ENCODE data around the gene GLIS2.

Gene GLIS2

DNA sequence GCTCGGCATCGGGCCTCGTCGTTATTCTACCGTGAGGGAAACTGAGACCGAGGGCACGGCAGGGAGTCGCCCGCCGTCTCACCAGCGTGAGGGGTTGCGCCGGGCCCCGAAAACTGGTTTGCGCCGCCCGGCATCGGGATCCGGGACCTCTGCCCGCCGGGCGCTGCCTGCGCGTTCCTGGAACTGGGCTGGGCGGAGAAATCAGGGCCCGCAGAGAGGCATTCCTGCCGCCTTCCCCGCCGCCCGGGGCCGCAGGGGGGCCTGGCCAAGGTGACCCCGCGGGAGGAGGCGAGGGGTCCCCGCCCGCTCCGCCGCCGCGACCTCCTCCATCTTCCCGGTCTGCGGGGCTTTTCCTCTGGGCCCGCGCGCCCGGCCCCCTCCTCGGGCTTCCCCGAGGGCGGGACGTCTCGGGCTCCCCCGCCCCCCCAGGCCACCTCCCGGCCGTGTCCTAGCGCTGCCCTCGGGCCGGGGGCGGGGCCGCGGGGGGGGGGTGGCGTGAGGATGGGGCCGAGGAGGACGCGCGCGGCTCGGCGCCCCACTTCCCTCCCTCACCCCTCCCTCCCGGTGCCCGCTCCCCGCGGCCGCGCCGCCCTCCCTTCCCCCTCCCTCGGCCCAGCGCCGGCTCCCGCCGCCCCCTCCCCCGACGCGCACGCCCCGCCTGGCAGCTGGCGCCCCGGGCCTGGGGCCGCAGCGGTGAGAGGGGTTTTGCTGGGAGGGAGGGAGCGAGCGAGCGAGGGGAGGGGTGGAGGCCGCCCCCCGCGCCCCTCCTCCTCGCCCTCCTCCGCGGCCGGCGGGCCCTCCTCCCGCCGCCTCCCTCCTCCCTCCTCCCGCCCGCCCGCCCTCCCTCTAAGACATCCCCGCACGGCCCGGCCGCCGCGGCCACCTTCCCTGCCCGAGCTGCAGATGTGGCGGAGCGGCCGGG lies at the start of gene GLIS2:
GLIS2 (plus strand) TSS at position 882 of the 922 bp plus-strand sequence. CDS start 16,214 bp downstream, outside the sequence.
- peak; percentile 85 for DNase-seq (ENCODE audit: low read depth)

DNA sequence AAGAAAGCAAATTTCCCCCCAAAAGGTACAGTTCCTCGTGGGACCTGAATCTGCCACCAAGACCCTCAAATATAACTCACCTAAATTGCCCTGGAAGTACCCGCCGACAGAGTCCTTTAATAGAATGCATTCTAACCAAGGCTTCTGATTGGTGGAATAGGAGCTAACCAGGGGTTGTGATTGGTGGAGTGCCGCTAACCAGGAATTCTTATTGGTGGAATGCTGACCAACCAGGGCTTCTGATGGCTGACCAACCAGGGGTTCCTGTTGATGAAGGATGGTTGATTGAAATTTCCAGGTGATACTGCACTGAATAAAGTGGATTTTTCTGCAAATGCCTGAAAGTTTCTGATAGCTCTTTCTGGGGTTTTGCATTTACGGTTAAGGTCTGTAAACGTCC lies 49.5 kb upstream of the GLIS2 start:
- DNase-seq (ENCODE audit: low read depth) = peak; percentile 23

GRCh38 chr16:4270091-4270490 lies 45.8 kb upstream of the GLIS2 start:
- no peak for DNase-seq (ENCODE audit: low read depth)

- DNase-seq (ENCODE audit: low read depth) = no peak
Observed at GRCh38 chr16:4270595-4270994, 45.3 kb upstream of the GLIS2 start.

- peak; percentile 92 for DNase-seq (ENCODE audit: low read depth)
Observed at GRCh38 chr16:4271176-4272113, 44.4 kb upstream of the GLIS2 start.

GRCh38 chr16:4272114-4272956 lies 43.5 kb upstream of the GLIS2 start:
- peak; percentile 52 for DNase-seq (ENCODE audit: low read depth)

DNA sequence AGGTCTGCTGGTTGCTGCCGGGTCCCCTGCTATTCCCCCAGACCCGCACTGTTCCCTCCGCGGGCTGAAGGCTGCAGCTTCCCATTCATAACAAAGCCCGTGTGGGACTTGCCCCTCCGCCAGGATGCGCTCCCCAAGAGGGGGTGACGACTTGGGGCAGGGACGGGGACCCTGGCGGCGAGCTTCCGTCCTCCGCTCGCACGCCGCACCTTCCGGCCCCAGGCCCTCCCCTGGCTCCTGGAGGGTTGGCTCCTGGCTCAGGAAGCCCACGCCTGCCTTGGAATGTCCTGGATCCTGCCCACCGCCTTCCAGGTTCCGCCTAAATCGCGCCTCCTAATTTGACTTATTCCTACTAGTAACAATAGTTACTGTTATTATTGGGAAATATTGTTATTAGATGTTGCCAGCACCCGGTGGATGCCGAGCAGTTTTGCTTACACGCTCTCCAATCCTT lies 42.0 kb upstream of the GLIS2 start:
- DNase-seq (ENCODE audit: low read depth) = peak; percentile 39

- DNase-seq (ENCODE audit: low read depth) = no peak
Observed at GRCh38 chr16:4275861-4276260, 40.0 kb upstream of the GLIS2 start.

DNA sequence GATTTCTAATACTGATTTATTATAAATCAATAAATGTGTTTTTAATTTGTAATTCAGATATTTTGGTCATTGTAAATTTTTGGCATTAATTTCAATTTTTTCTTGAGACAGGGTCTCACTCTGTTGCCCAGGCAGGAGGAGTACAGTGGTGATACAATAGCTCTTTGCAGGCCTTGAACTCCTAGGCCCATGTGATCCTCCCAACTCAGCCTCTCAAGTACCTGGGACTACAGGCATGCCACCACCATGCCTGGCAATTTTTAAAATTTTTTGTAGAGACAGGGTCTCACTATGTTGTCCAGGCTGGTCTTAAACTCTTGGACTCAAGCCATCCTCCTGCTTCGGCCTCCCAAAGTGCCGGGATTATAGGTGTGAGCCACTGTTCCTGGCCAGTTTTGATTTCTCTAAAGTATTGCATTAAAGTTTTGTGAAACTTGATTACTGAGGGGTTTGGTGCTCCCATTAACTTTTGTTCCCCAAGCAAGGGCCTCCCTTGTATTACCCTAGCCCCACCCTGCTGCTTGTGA lies 37.8 kb upstream of the GLIS2 start:
- DNase-seq (ENCODE audit: low read depth) = no peak

DNA sequence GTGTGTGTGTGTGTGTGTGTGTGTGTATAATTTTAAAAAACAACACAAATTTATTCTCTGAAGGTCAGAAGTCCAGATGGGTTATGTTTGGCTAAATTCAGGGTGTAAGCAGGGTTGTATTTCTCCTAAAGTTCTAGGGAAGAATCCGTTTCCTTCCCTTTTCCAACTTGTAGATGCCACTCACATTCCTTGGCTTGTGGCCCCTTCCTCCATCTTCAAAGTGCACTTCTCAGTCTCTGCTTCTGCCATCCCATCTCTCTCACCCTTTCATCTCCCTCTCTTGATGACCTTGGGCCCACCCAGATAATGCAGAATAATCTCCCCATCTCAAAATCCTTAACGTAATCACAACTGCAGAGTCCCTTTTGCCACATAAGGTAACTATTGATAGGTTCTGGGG lies 35.2 kb upstream of the GLIS2 start:
- DNase-seq (ENCODE audit: low read depth) = no peak

DNA sequence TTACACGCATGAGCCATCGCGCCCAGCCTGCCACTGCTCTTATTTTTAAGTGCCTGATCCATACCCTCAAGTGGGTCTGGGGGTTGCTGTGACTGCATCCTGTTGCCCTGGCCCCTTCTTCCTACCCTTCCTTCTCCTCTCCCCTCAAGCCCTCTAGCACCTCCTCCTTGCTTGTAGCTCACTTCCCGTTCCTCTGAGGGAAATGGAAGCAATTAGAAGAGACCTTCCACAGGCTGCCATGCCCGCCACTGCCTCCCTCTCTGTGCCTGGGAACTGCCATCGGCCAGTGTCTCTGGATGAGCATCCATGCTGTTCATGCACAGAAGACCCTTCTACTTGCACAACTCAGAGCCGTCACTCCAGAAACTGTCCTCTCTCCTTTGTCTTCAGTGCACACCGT lies 32.4 kb upstream of the GLIS2 start:
- no peak for DNase-seq (ENCODE audit: low read depth)

DNA sequence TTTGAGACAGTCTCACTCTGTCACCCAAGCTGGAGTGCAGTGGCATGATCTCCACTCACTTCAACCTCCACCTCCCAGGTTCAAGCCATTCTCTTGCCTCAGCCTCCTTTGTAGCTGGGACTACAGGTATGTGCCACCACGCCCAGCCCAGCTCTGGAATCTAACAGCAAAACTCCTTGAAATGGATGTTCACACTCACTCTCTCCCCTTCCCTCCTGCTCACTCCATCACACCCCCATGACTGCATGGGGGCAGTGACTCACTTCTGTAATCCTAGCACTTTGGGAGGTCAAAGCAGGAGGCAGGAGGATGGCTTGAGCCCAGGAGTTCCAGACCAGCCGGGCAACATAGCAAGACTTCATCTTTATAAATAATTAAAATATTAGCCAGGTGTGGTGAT lies 31.9 kb upstream of the GLIS2 start:
- DNase-seq (ENCODE audit: low read depth) = peak; percentile 64

DNA sequence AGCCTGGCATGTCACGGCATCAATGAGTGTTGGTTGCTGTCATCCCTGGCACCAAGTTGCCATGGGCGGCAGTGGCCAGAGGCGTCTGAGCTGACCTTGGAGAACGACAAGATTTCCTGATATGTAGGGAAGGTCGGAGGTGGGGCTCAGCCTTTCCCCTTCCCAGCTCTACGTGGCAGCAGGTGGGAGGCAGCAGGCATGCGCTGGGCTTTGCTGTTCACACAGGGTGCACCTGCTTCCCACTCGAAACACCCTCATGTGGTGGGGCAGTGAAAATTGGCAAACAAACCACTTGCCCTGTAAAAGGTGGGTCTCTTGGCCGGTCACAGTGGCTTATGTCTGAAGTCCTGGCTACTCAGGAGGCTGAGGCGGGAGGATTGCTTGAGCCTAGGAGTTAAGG lies 30.7 kb upstream of the GLIS2 start:
- DNase-seq (ENCODE audit: low read depth) = no peak

GRCh38 chr16:4288148-4288921 lies 27.5 kb upstream of the GLIS2 start:
- peak; percentile 65 for DNase-seq (ENCODE audit: low read depth)

DNA sequence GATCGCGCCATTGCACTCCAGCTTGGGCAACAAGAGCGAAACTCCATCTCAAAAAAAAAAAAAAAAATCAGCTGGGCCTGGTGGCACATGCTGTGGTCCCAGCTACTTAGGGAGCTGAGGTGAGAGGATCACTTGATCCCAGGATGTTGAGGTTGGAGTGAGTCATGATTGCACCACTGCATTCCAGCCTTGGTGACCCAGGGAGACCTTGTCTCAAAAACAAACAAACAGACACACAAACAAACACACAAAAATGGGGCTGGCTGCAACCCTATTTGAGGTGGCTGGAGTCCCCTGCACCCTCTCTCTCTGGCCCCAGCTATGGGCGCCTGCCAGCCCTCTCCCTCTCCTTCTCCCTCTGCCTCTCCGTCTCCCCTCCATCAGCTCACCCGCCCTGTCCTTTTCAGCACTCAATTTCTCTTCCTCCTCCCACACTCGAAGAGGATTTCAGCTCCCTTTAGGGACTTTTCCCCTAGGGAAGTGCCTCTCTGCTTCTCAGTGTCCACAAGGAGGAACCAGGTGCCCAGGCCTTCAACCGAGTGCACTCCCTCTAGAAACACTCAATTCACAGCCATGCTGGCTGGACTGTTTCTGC lies 25.5 kb upstream of the GLIS2 start:
- DNase-seq (ENCODE audit: low read depth) = peak; percentile 72

DNA sequence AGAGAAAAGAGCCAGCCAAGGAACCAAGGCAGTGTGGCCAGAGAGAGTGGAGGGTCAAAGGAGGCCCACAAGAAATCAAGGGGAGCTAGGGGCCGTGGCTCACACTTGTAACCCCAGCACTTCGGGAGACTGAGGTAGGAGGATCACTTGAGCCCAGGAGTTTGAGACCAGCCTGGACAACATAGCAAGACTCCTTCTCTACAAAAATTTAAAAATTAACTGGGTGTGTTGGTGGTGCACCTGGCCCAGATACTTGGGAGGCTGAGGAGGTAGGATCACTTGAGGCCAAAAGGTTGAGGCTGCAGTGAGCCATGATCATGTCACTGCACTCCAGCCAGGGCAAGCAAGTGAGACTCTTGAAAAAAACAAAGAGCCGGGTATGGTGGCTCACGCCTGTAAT lies 24.2 kb upstream of the GLIS2 start:
- DNase-seq (ENCODE audit: low read depth) = no peak

DNA sequence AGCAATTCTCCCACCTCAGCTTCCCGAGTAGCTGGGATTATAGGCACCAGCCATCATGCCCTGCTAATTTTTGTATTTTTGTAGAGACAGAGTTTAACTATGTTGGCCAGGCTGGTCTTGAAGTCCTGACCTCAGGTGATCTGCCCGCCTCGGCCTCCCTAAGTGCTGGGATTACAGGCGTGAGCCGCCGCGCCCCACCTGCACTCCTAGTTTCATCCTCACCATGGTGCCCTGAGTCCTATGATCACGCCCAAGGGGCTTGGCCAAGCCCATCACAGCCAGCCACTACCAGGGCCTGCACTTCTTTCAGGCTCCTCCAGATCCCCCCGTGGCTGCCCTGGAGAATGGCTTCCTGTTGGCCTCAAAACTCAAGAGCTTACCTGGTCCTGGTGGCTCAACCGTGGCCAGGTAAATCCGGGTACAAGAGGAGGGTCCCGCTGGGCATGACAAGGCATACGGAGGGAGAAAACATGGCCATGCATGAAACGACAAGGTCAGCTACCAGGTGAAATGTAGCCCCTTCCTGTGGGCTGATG lies 22.6 kb upstream of the GLIS2 start:
- DNase-seq (ENCODE audit: low read depth) = no peak

DNA sequence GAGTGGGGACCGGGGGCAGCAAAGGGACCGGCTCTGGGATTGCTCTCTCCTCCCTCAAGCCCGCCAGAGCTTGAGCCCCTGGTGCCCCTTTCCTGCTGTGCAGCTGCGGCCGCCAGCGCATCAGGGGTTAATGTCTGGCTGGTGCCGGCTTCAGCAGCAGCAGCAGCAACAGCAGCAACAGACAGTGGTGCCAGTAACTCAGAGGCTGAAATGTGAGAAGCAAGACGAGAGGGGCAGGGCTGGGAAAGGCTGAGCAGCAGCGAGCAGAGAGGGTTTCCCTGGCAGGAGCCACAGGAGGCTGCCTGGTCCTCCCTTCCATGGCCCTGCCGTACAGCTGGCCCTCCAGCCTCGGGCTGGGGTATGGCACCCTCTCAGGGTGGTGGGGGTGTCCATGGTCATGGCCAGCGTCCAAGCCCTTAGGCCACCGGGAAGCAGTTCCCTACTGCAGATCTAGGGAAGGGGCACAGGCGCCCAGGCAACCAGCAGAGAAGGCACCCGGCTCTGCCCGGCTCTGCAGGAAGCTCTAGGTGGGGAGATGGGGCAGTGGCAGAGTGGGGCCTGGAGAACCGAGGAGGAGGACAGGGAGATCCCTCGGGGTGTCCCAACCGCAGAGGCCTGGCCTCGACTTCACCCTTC lies 21.9 kb upstream of the GLIS2 start:
- DNase-seq (ENCODE audit: low read depth) = peak; percentile 86

- no peak for DNase-seq (ENCODE audit: low read depth)
Observed at GRCh38 chr16:4295581-4295980, 20.3 kb upstream of the GLIS2 start.

DNA sequence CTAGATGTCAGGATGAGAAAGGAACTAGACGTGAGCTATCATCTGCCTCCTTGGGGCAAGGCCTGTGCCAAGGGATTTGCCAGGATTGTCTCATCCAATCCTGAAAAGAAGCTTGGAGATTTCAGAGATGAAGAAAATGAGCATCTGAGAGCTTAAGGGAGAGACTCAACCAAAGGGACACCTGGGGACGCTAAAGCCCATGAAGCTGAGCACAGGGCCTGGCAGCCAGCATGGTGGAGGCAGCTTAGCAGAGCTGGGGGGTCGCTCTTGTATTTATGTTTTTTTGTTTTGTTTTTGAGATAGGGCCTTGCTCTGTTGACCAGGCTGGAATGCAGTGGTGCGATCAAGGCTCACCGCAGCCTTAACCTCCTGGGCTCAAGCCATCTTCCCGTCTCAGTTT lies 18.4 kb upstream of the GLIS2 start:
- no peak for DNase-seq (ENCODE audit: low read depth)

All from EH (cell line).